HCT116 (cell line): Measurements from ENCODE around the gene LFNG. TPM values are rescaled to one million over a fixed set of nuclear protein-coding genes. Genes with fewer than 3 reads are reported as not detected.

ENCODE experiments used
- ATAC-seq: fragments of 200-7000 bp; cut with Tn5 transposase; 2 replicates; pipeline ENCODE4 v1.9.1; 2020; ENCODE audit warnings: mild to moderate bottlenecking, moderate library complexity
- BruUV-seq: library from RNA; stranded (reverse); fragments of 400-500 nt; replicated peaks from 2 replicates; lab custom pipeline; 2021; lab: Mats Ljungman, UMichigan
- CTCF ChIA-PET: fragments of 300-600 bp; sonication (Branson Sonifier 250); formaldehyde crosslinking; loops from one replicate; lab custom pipeline; 2021; ENCODE audit warnings: antibody characterized with exemption; lab: Charles Lee
- POLR2A ChIA-PET: fragments of 300-600, 350-600 bp; sonication (Branson Sonifier 250); formaldehyde crosslinking; loops from one replicate; lab custom pipeline; 2021; ENCODE audit warnings: antibody characterized with exemption; lab: Charles Lee
- RAD21 ChIA-PET, 2 experiments: fragments of 300-600 bp; sonication (Branson Sonifier 250); formaldehyde crosslinking; loops; one replicate each; lab custom pipeline; 2023; ENCODE audit warnings: low total read pairs in 2 of 2; ENCODE audit not compliant: uncharacterized antibody in 2 of 2, unreplicated experiment in 2 of 2, low non-redundant PET in 1 of 2; lab: Charles Lee
- DNase-seq: peaks from one replicate; pipeline ENCODE4 v3.0.0-alpha.2; 2010; ENCODE audit warnings: low read depth, low spot score
- H2AFZ ChIP-seq: fragments of 200-600 bp; shearing (Covaris generic), sonication (generic); 2 replicates; pipeline ENCODE4 v1.6.1; 2017; ENCODE audit warnings: low read depth, mixed run types, mixed read lengths, antibody characterized with exemption, low read length; ENCODE audit not compliant: poor library complexity, severe bottlenecking
- H3K27ac ChIP-seq: 2 replicates; pipeline ENCODE4 v1.5.1; 2012; ENCODE audit warnings: low read depth, low read length
- H3K27me3 ChIP-seq: fragments of 200-600 bp; sonication (generic); 2 replicates; pipeline ENCODE4 v1.6.1; 2016; ENCODE audit warnings: mixed run types, low read length, mixed read lengths; ENCODE audit not compliant: insufficient read depth
- H3K36me3 ChIP-seq, 2 experiments: fragments of 200-500 bp in 1 of 2; fragments of 200-600 bp in 1 of 2; sonication (Bioruptor generic) in 1 of 2; sonication (generic) in 1 of 2; 2 replicates each; pipeline versions ENCODE4 v1.5.1 to v1.6.1; 2014 to 2016; ENCODE audit warnings: low read length in 2 of 2, inconsistent platforms in 1 of 2, mixed read lengths in 1 of 2, mixed run types in 1 of 2; ENCODE audit not compliant: insufficient read depth in 2 of 2, control insufficient read depth in 1 of 2
- H3K4me1 ChIP-seq, 2 experiments: fragments of 200-600 bp in 1 of 2; sonication (generic) in 1 of 2; 2 replicates each; pipeline versions ENCODE4 v1.5.1 to v1.6.1; 2012 to 2017; ENCODE audit warnings: low read length in 2 of 2, inconsistent platforms in 1 of 2, mild to moderate bottlenecking in 1 of 2, mixed read lengths in 1 of 2, mixed run types in 1 of 2, moderate library complexity in 1 of 2; ENCODE audit not compliant: insufficient read depth in 2 of 2, control insufficient read depth in 1 of 2
- H3K4me2 ChIP-seq: fragments of 200-600 bp; sonication (generic); 2 replicates; pipeline ENCODE4 v1.6.1; 2017; ENCODE audit warnings: mixed run types, low read length, mixed read lengths
- H3K4me3 ChIP-seq, 2 experiments: fragments of 200-600 bp in 1 of 2; sonication (generic) in 1 of 2; replicated peaks in 1 of 2; 2 replicates each; pipeline ENCODE4 v1.5.1; 2011 to 2016; ENCODE audit warnings: low read length in 2 of 2, control low read depth in 1 of 2, low read depth in 1 of 2, mild to moderate bottlenecking in 1 of 2, mixed read lengths in 1 of 2, mixed run types in 1 of 2
- H3K79me2 ChIP-seq: fragments of 200-600 bp; sonication (generic); 2 replicates; pipeline ENCODE4 v1.6.1; 2017; ENCODE audit warnings: mild to moderate bottlenecking, mixed run types, low read length, moderate library complexity, mixed read lengths; ENCODE audit not compliant: insufficient read depth
- H3K9ac ChIP-seq: fragments of 200-600 bp; sonication (generic); 2 replicates; pipeline ENCODE4 v1.6.1; 2016; ENCODE audit warnings: low read length, mixed read lengths
- H3K9me2 ChIP-seq: fragments of 200-600 bp; sonication (generic), shearing (Covaris generic); 2 replicates; pipeline ENCODE4 v1.6.1; 2017; ENCODE audit warnings: mixed run types, mild to moderate bottlenecking, moderate library complexity; ENCODE audit not compliant: insufficient read depth
- H3K9me3 ChIP-seq, 2 experiments: fragments of 200-500 bp in 1 of 2; fragments of 200-600 bp in 1 of 2; sonication (Bioruptor generic) in 1 of 2; sonication (generic) in 1 of 2; 2 replicates each; pipeline ENCODE4 v1.6.1; 2014 to 2017; ENCODE audit warnings: low read length in 2 of 2, mixed read lengths in 2 of 2, inconsistent platforms in 1 of 2, low read depth in 1 of 2, mild to moderate bottlenecking in 1 of 2, mixed run types in 1 of 2, moderate library complexity in 1 of 2; ENCODE audit not compliant: control insufficient read depth in 1 of 2, insufficient read depth in 1 of 2
- H4K20me1 ChIP-seq: fragments of 200-600 bp; sonication (generic), shearing (Covaris generic); 2 replicates; pipeline ENCODE4 v1.6.1; 2017; ENCODE audit warnings: mixed run types, mild to moderate bottlenecking, moderate library complexity; ENCODE audit not compliant: insufficient read depth
- CEBPB ChIP-seq: IDR thresholded peaks from 2 replicates; pipeline ENCODE4 v1.6.1; 2012; ENCODE audit warnings: low read depth
- EGR1 ChIP-seq: IDR thresholded peaks from 2 replicates; pipeline ENCODE4 v1.6.1; 2012; ENCODE audit warnings: low read depth
- EZH2 ChIP-seq: fragments of 200-600 bp; sonication (generic); IDR thresholded peaks from 2 replicates; pipeline ENCODE4 v1.6.1; 2017; ENCODE audit warnings: antibody characterized with exemption, mixed run types
- FOSL1 ChIP-seq: IDR thresholded peaks from 2 replicates; pipeline ENCODE4 v1.6.1; 2012; ENCODE audit warnings: low read depth
- JUND ChIP-seq: IDR thresholded peaks from 2 replicates; pipeline ENCODE4 v1.6.1; 2012
- MAX ChIP-seq: IDR thresholded peaks from 2 replicates; pipeline ENCODE4 v1.6.1; 2012
- POLR2A ChIP-seq: IDR thresholded peaks from 2 replicates; pipeline ENCODE4 v1.7.0; 2011; ENCODE audit warnings: borderline replicate concordance; ENCODE audit not compliant: insufficient read depth, insufficient read length; ENCODE audit errors: extremely low read depth
- REST ChIP-seq: IDR thresholded peaks from 2 replicates; pipeline ENCODE4 v1.6.1; 2012; ENCODE audit warnings: low read depth
- SRF ChIP-seq: IDR thresholded peaks from 2 replicates; pipeline ENCODE4 v1.6.1; 2012; ENCODE audit warnings: low read depth
- ZBTB33 ChIP-seq: IDR thresholded peaks from 2 replicates; pipeline ENCODE4 v1.6.1; 2011; ENCODE audit warnings: mild to moderate bottlenecking, low read length, moderate library complexity; ENCODE audit not compliant: insufficient replicate concordance; ENCODE audit errors: extremely low read depth
- ZFX ChIP-seq: fragments of 450-650 bp; IDR thresholded peaks from 2 replicates; pipeline ENCODE4 v1.6.1; 2017
- ZNF274 ChIP-seq: fragments of 200-500 bp; sonication (Bioruptor generic); IDR thresholded peaks from 2 replicates; pipeline ENCODE4 v1.6.1; 2014; ENCODE audit warnings: mild to moderate bottlenecking, low read depth, low read length, inconsistent platforms
- intact Hi-C: fragments of 100-400 bp; cut with micrococcal nuclease; formaldehyde crosslinking; loops from 2 replicates; pipeline ENCODE4 v1.10.0; 2022
- total RNA-seq: library from RNA; stranded (reverse); gene quantifications from one replicate; pipeline ENCODE4 v1.2.1, GENCODE V29; 2021; ENCODE audit not compliant: unreplicated experiment

LFNG gene
- total RNA-seq, 1 experiment from 2014 or later: 14.3 TPM

- TF ChIP-seq MAX: no peak
- no peak for TF ChIP-seq ZNF274
- TF ChIP-seq REST: no peak
- TF ChIP-seq FOSL1: no peak
Observed at GRCh38 chr7:2496375-2496774, 23.2 kb upstream of the LFNG start (continued).

GRCh38 chr7:2497065-2497464, 22.5 kb upstream of the LFNG start:
- POLR2A ChIA-PET: no interaction called here
- ATAC-seq: no peak

More at GRCh38 chr7:2497065-2497464, 22.5 kb upstream of the LFNG start:
- Histone ChIP-seq H3K4me1 (no peaks in the 10 kb centered on the region; a peak in 1 of 4 replicates), H3K79me2 (no peaks in the 10 kb centered on the region), H3K9me2 (no peaks in the 10 kb centered on the region), H3K9ac (no peak overlapping the region), H3K9me3 (no peaks in the 10 kb centered on the region), H2AFZ (no peak overlapping the region), H3K4me3 (no peak overlapping the region), H3K36me3 (no peaks in the 10 kb centered on the region), H3K4me2 (no peak overlapping the region), H4K20me1 (no peaks in the 10 kb centered on the region), H3K27me3 (no peaks in the 10 kb centered on the region), H3K27ac (no peak overlapping the region)
- no peak for TF ChIP-seq CEBPB
- no peak for TF ChIP-seq POLR2A
- no peak for TF ChIP-seq SRF
- no peak for TF ChIP-seq ZBTB33
- TF ChIP-seq JUND: no peak
- no peak for TF ChIP-seq REST
- no peak for TF ChIP-seq ZFX
- TF ChIP-seq EGR1: no peak
- no peak for TF ChIP-seq EZH2
- intact Hi-C loops: no loop called here
- ChIA-PET RAD21 (no interaction called here), CTCF (no interaction called here)
- no TSS peak for BruUV-seq
- no peak for DNase-seq
